ENCODE measurements around the gene OSM. TPM values are rescaled to one million over a fixed set of nuclear protein-coding genes. Genes with fewer than 3 reads are reported as not detected.

OSM gene
- polyA plus RNA-seq (ENCODE audit: insufficient read length in 10 of 10) = under 1 TPM; 0.17 to 0.43 (median 0.29) TPM
- long read RNA-seq, donor 1 = 0 reads
- long read RNA-seq, donor 2 = 0 reads
- long read RNA-seq, donor 3 = 0 reads
- long read RNA-seq, donor 4 = 0 reads
- long read RNA-seq, donor 5 = 0 reads
- long read RNA-seq, donor 6 = 0 reads
- long read RNA-seq, donor 7, partial matches to known transcripts = 0 of 1 reads
- long read RNA-seq, donor 7, other reads (novel, unspliced or antisense) = 0 of 1 reads
- long read RNA-seq, donor 8 = 0 reads
- long read RNA-seq, donor 9 = 0 reads

GRCh38 chr22:30266445-30267381 lies at the start of gene OSM:
OSM (minus strand) TSS chr22:30266851; CDS start chr22:30266799, 52 bp downstream.
- DNase-seq = peak in 1 of 3 donors; percentile 60

- no peak for DNase-seq
These were observed 49.4 kb upstream of the OSM start for GRCh38 chr22:30315962-30316576.

GRCh38 chr22:30314915-30315314 lies 48.3 kb upstream of the OSM start:
- DNase-seq = no peak

- DNase-seq = no peak
These were observed 47.1 kb upstream of the OSM start for GRCh38 chr22:30313527-30314363.

- DNase-seq = no peak
These were observed 45.4 kb upstream of the OSM start for GRCh38 chr22:30312053-30312452.

GRCh38 chr22:30310881-30311771 lies 44.5 kb upstream of the OSM start:
- no peak for DNase-seq

- no peak for DNase-seq
These were observed 43.5 kb upstream of the OSM start for GRCh38 chr22:30309951-30310741.

- DNase-seq = no peak
These were observed 42.0 kb upstream of the OSM start for GRCh38 chr22:30308518-30309230.

GRCh38 chr22:30308093-30308492 lies 41.4 kb upstream of the OSM start:
- no peak for DNase-seq

- DNase-seq = no peak
These were observed 40.5 kb upstream of the OSM start for GRCh38 chr22:30307041-30307574.

- no peak for DNase-seq
These were observed 40.0 kb upstream of the OSM start for GRCh38 chr22:30306627-30307011.

- no peak for DNase-seq
These were observed 39.4 kb upstream of the OSM start for GRCh38 chr22:30305906-30306626.

- DNase-seq = peak in 2 of 3 donors; percentile 73 to 86
These were observed 38.9 kb upstream of the OSM start for GRCh38 chr22:30305519-30305905.

- no peak for DNase-seq
These were observed 38.0 kb upstream of the OSM start for GRCh38 chr22:30304495-30305244.

- no peak for DNase-seq
These were observed 36.1 kb upstream of the OSM start for GRCh38 chr22:30302810-30303138.

- no peak for DNase-seq
These were observed 35.6 kb upstream of the OSM start for GRCh38 chr22:30301995-30302809.

GRCh38 chr22:30299322-30299721 lies 32.7 kb upstream of the OSM start:
- DNase-seq = no peak

All from muscle of back (tissue), 13 donors.